ENCODE data around the gene MTHFD2. TPM values are rescaled to one million over a fixed set of nuclear protein-coding genes. Genes with fewer than 3 reads are reported as not detected.
A peak's percentile ranks its signal among the peaks of the same experiment; 100 is the strongest.
"Not testable (repeated sequence)": the region's sequence is repeated elsewhere in the genome, so short reads cannot be mapped to it uniquely, and the experiment has no call there.

The MTHFD2 gene
- total RNA-seq, 1 donor from 2014 or later: 31.7 TPM

- DNase-seq (ENCODE audit: low spot score in 2 of 2): peak in 1 of 2 donors; percentile 57
- no peak overlapping the region for H3K4me3 ChIP-seq
- intact Hi-C loops (cut with DNase I): no loop called here
- H3K4me1 ChIP-seq: peaks cover 9 to 28% of the 10 kb centered on the region in 2 donors
- TF ChIP-seq CTCF (IDR thresholded peaks at IDR 0.05): no peak
- no peaks in the 10 kb centered on the region for H3K9me3 ChIP-seq
- peak overlapping the region; percentile 50 to 66 for H3K27ac ChIP-seq
- peaks cover 6 to 8% of the 10 kb centered on the region in 2 donors for H3K36me3 ChIP-seq
- H3K27me3 ChIP-seq: no peaks in the 10 kb centered on the region
Measured at GRCh38 chr2:74223941-74224770, 25.7 kb downstream of the MTHFD2 start.

GRCh38 chr2:74225698-74226459, 27.5 kb downstream of the MTHFD2 start:
- no peak for TF ChIP-seq CTCF (IDR thresholded peaks at IDR 0.05)
- Histone ChIP-seq H3K9me3 (no peaks in the 10 kb centered on the region), H3K27me3 (no peaks in the 10 kb centered on the region), H3K27ac (peak overlapping the region; percentile 66 to 75), H3K36me3 (peaks cover 6 to 8% of the 10 kb centered on the region in 2 donors), H3K4me1 (peaks cover 9 to 28% of the 10 kb centered on the region in 2 donors), H3K4me3 (peak overlapping the region in 1 of 2 donors; percentile 14)
- DNase-seq (ENCODE audit: low spot score in 2 of 2): peak in 1 of 2 donors; percentile 66
- intact Hi-C loops (cut with DNase I): loop anchor here (2.0 kb wide), 1 partner anchor 35 kb away; no protein-coding TSS in a partner anchor

- DNase-seq (ENCODE audit: low spot score in 2 of 2): peak in 1 of 2 donors; percentile 82
- Histone ChIP-seq H3K36me3 (no peaks in the 10 kb centered on the region), H3K4me3 (peak overlapping the region in 1 of 2 donors; percentile 14), H3K27me3 (no peaks in the 10 kb centered on the region), H3K27ac (peak overlapping the region; percentile 66 to 75), H3K9me3 (no peaks in the 10 kb centered on the region), H3K4me1 (peaks cover 9 to 28% of the 10 kb centered on the region in 2 donors)
- TF ChIP-seq CTCF (IDR thresholded peaks at IDR 0.05): no peak
- intact Hi-C loops (cut with DNase I): loop anchor here (2.0 kb wide), 1 partner anchor 34 kb away; no protein-coding TSS in a partner anchor
Measured at GRCh38 chr2:74226648-74227213, 28.3 kb downstream of the MTHFD2 start.

- peaks cover 9 to 28% of the 10 kb centered on the region in 2 donors for H3K4me1 ChIP-seq
- no peak overlapping the region for H3K4me3 ChIP-seq
- intact Hi-C loops (cut with DNase I): loop anchor here (2.0 kb wide), 1 partner anchor 33 kb away; no protein-coding TSS in a partner anchor
- no peaks in the 10 kb centered on the region for H3K9me3 ChIP-seq
- no peak overlapping the region for H3K27ac ChIP-seq
- H3K27me3 ChIP-seq: no peaks in the 10 kb centered on the region
- DNase-seq (ENCODE audit: low spot score in 2 of 2): peak in 1 of 2 donors; percentile 39
- H3K36me3 ChIP-seq: no peaks in the 10 kb centered on the region
- no peak for TF ChIP-seq CTCF (IDR thresholded peaks at IDR 0.05)
Measured at GRCh38 chr2:74227646-74228045, 29.2 kb downstream of the MTHFD2 start.

GRCh38 chr2:74228772-74229171, 30.4 kb downstream of the MTHFD2 start:
- peak in 1 of 2 donors; percentile 31 for DNase-seq (ENCODE audit: low spot score in 2 of 2)
- intact Hi-C loops (cut with DNase I): no loop called here
- no peak overlapping the region for H3K27ac ChIP-seq

GRCh38 chr2:74229865-74230264, 31.4 kb downstream of the MTHFD2 start:
- peak in 1 of 2 donors; percentile 9 for DNase-seq (ENCODE audit: low spot score in 2 of 2)
- peaks cover 9 to 24% of the 10 kb centered on the region in 2 donors for H3K4me1 ChIP-seq
- intact Hi-C loops (cut with DNase I); H3K36me3 ChIP-seq; H3K27ac ChIP-seq; H3K4me3 ChIP-seq; H3K9me3 ChIP-seq; H3K27me3 ChIP-seq: not testable (repeated sequence)

More at GRCh38 chr2:74228772-74229171, 30.4 kb downstream of the MTHFD2 start:
- no peak for TF ChIP-seq CTCF (IDR thresholded peaks at IDR 0.05)
- Histone ChIP-seq H3K4me1 (peaks cover 9 to 25% of the 10 kb centered on the region in 2 donors), H3K4me3 (no peak overlapping the region), H3K36me3 (no peaks in the 10 kb centered on the region), H3K9me3 (no peaks in the 10 kb centered on the region), H3K27me3 (no peaks in the 10 kb centered on the region)

Data from ascending aorta (tissue), 2 donors.